Ovary (tissue), 9 donors: ENCODE data around the gene CYP46A1. TPM values are rescaled to one million over a fixed set of nuclear protein-coding genes. Genes with fewer than 3 reads are reported as not detected.

Experiments
- DNase-seq, 5 donors: peaks; one replicate each; pipeline ENCODE4 v3.0.0-alpha.2; 2019 to 2020
- H3K27ac ChIP-seq, 2 donors: fragments of 200-600 bp; one replicate each; pipeline versions ENCODE4 v1.5.1 to v1.8.0; 2019 to 2022
- H3K27me3 ChIP-seq: fragments of 200-600 bp; one replicate; pipeline ENCODE4 v1.8.0; 2022
- H3K36me3 ChIP-seq: fragments of 200-600 bp; sonication (generic); one replicate; pipeline ENCODE4 v1.5.1; 2019
- H3K4me1 ChIP-seq: one replicate; pipeline ENCODE4 v1.8.1; 2013; ENCODE audit warnings: mild to moderate bottlenecking, moderate library complexity; ENCODE audit not compliant: insufficient read depth
- H3K4me3 ChIP-seq: fragments of 200-600 bp; sonication (generic); one replicate; pipeline ENCODE4 v1.5.1; 2017
- H3K9me3 ChIP-seq, 2 donors: fragments of 200-600 bp in 1 of 2; sonication (generic) in 1 of 2; one replicate each; pipeline versions ENCODE4 v1.5.1 to v1.8.1; 2013 to 2019; ENCODE audit warnings: mild to moderate bottlenecking in 1 of 2, moderate library complexity in 1 of 2
- CTCF ChIP-seq, 3 donors: fragments of 450-650 bp in 2 of 3; fragments of 200-600 bp in 1 of 3; IDR thresholded peaks; one replicate each; pipeline versions ENCODE4 v1.5.1 to v1.8.0; 2016 to 2022; ENCODE audit warnings: antibody characterized with exemption in 3 of 3, mild to moderate bottlenecking in 1 of 3
- EP300 ChIP-seq: sonication (generic); formaldehyde crosslinking; IDR thresholded peaks from one replicate; pipeline ENCODE4 v1.6.1; 2017; ENCODE audit warnings: antibody characterized with exemption
- POLR2A ChIP-seq: fragments of 450-650 bp; IDR thresholded peaks from one replicate; pipeline ENCODE4 v1.6.1; 2017; ENCODE audit warnings: antibody characterized with exemption, mild to moderate bottlenecking, moderate library complexity
- WGBS, 3 donors: extraction: QIAGEN DNeasy Blood & Tissue Kit in 1 of 3; methylation state at CpG; one replicate each; pipeline versions ENCODE4 v1.1.5 to v1.1.7; 2013 to 2017; 5-methylcytosine and 5-hydroxymethylcytosine counted together
- intact Hi-C, 4 donors: fragments of 100-400 bp; cut with DNase I; formaldehyde crosslinking; loops; one replicate each; pipeline versions ENCODE4 v1.11.0 to v1.15.1; 2022 to 2023
- polyA plus RNA-seq, 2 donors: library from polyadenylated mRNA; stranded (reverse); fragments of 200-250 nt in 1 of 2; fragments of 350-450 nt in 1 of 2; fragmentation: Illumina TruSeq in 1 of 2; extraction: RNeasy Lipid Tissue Mini Kit (QIAGEN cat#74804) in 1 of 2; gene quantifications; one replicate each; pipeline ENCODE4 v1.2.3, GENCODE V29; 2013 to 2014
- total RNA-seq, 7 donors: library from RNA; depleted of rRNA in 2 of 7; stranded (reverse); fragments of >200 nt in 2 of 7; fragmentation: NEBNext Ultra II Directional in 3 of 7; extraction: Animal tissue kit (Norgen Biotek cat#: 25700) in 3 of 7; gene quantifications; one replicate each; pipeline versions ENCODE4 v1.1.0 to v1.2.4, GENCODE V29; 2016 to 2023
- donor health status: DM: no; HTN: no; CAD: no; lungs with moderate emphysema.
- donor health status: DM: no; HTN: no; CAD: no.
- donor health status: Bipolar disorder and iron deficiency.
- donor health status: DM: yes; HTN: yes; CAD: no.
- donor health status: DM: no; HTN: no; CAD: no.
- donor health status: DM: yes; HTN: yes; CAD: no.

CYP46A1 gene
- total and polyA plus RNA-seq, 9 donors = 0.48 to 4.9 (median 1.7) TPM

DNA sequence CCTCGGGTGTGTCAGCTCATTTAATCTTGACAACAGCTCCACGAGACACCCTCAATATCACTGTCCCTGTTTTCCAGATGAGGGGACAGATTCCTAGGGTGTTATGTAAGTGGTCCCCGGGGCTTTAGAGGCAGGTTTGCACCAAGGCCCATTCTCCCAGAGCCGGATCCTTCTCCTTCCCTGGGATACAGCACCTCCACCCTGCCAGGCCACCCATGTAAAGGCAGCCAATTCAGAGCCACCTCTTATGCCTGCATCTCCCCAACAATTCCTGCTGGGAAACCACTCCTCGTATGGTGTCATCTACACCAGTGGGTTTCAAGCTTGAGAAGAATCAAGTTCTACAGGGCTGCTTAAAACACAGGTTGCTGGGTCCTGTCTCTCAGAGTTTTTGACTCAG, 4.1 kb upstream of the CYP46A1 start:
- no peak for TF ChIP-seq CTCF (IDR thresholded peaks at IDR 0.05)
- TF ChIP-seq EP300 = no peak
- TF ChIP-seq POLR2A = no peak
- WGBS, 3 donors = 66 to 71% (median 69%) methylated on average over 5 of the region's 5 CpGs
- Histone ChIP-seq H3K36me3 (no peaks in the 10 kb centered on the region), H3K27ac (no peak overlapping the region), H3K4me1 (peaks cover 2% of the 10 kb centered on the region), H3K9me3 (no peaks in the 10 kb centered on the region), H3K27me3 (no peaks in the 10 kb centered on the region), H3K4me3 (no peak overlapping the region)
- peak in 1 of 5 donors; percentile 11 for DNase-seq
- intact Hi-C loops = loop anchor here in 1 of 4 donors (5.0 kb wide), 1 partner anchor 207 kb away; no protein-coding TSS in a partner anchor

DNA sequence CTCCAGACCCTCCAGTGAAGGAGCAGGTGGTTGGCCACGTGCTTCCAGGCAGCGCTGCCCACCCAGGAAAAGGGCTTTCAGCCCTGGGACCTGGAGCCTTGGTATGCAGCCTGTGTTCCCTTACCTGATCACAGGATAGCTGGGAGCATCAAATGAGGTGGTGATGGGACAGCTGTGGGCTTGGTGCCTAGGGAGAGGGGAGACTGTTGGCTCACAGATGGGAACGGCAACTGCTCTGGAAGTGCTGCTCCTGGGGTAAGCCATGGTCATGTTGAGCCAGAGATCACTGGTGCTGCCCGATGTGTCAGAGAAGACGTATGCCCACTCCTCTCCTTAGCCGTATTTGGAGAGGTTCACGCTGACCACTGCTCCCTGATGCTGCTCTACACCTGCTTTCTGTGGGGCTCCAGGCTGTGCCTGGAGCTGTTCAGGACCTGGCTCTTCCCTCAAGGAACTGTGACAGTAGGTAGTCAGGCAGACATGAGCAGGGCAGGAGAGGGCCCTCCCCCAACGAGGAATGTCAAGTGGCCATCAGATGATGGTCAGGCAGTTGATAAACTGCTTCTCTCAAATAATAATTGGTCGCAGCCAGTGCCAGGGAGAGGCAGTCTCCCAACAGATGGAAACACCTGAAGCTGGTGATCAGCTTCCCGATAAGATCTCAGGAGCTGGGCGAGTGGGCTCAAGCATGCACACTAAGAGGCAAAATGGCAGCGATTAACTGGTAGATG, 2.8 kb upstream of the CYP46A1 start:
- DNase-seq = peak in 1 of 5 donors; percentile 15
- Histone ChIP-seq H3K4me1 (peaks cover 2% of the 10 kb centered on the region), H3K36me3 (no peaks in the 10 kb centered on the region), H3K4me3 (no peak overlapping the region), H3K27me3 (no peaks in the 10 kb centered on the region), H3K9me3 (no peaks in the 10 kb centered on the region), H3K27ac (no peak overlapping the region)
- intact Hi-C loops = loop anchor here in 1 of 4 donors (5.0 kb wide), 1 partner anchor 206 kb away; no protein-coding TSS in a partner anchor
- TF ChIP-seq EP300 (no peak), POLR2A (no peak), CTCF (IDR thresholded peaks at IDR 0.05) (no peak)
- 65 to 74% (median 69%) methylated on average over 9 to 12 of the region's 12 CpGs for WGBS, 3 donors

- Histone ChIP-seq H3K27ac (no peak overlapping the region), H3K9me3 (no peaks in the 10 kb centered on the region), H3K27me3 (no peaks in the 10 kb centered on the region), H3K36me3 (no peaks in the 10 kb centered on the region), H3K4me1 (peaks cover 2% of the 10 kb centered on the region), H3K4me3 (no peak overlapping the region)
- no peak for TF ChIP-seq POLR2A
- TF ChIP-seq EP300 = no peak
- no peak for TF ChIP-seq CTCF (IDR thresholded peaks at IDR 0.05)
- intact Hi-C loops = loop anchor here in 2 of 4 donors (2.0 to 5.0 kb wide), 2 partner anchors 203 to 206 kb away; no protein-coding TSS in a partner anchor
- DNase-seq = peak in 1 of 5 donors; percentile 37
- WGBS, 3 donors = 76 to 82% (median 82%) methylated on average over 11 of the region's 11 CpGs
Measured at GRCh38 chr14:99681832-99682148, 2.3 kb upstream of the CYP46A1 start.

- intact Hi-C loops = loop anchor here in 2 of 4 donors (2.0 to 5.0 kb wide), 2 partner anchors 202 to 204 kb away; no protein-coding TSS in a partner anchor
- WGBS, 3 donors = 0 to 1% (median 1%) methylated on average over 42 of the region's 42 CpGs
- H3K36me3 ChIP-seq = no peaks in the 10 kb centered on the region
Measured at GRCh38 chr14:99682809-99683618, 1.1 kb upstream of the CYP46A1 start.

More at GRCh38 chr14:99682809-99683618, 1.1 kb upstream of the CYP46A1 start:
- DNase-seq = peak; percentile 77 to 90 (median 87)
- no peaks in the 10 kb centered on the region for H3K27me3 ChIP-seq
- TF ChIP-seq POLR2A (no peak), CTCF (IDR thresholded peaks at IDR 0.05) (peak; percentile 73 to 91 (median 79))
- peaks cover 2% of the 10 kb centered on the region for H3K4me1 ChIP-seq
- peak overlapping the region; percentile 34 to 71 for H3K27ac ChIP-seq
- H3K4me3 ChIP-seq = peak overlapping the region; percentile 91
- H3K9me3 ChIP-seq = no peaks in the 10 kb centered on the region
